ENCODE measurements around the gene SLC2A13.
"Not testable (repeated sequence)": the region's sequence is repeated elsewhere in the genome, so short reads cannot be mapped to it uniquely, and the experiment has no call there.

SLC2A13 gene

DNA sequence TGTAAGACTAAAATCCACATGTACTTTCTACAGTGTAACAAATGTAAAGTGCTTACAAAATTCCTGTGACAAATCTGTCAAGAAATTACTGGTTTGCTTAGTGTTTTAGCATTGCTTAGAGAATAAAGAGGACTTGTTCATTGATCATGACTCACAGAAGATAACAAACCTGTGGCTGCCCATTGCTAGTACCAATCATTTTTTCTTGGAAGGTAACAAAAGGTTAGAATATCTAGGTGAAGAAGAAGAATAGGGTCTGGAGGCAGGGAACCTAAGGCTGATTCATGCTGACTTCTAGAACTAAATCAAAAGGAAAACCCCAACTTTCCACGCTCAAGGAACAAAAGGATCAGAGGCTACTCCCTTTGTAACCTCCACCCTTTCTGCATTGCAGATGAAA lies 253.5 kb downstream of the SLC2A13 start:
- no peak for TF ChIP-seq TAF1 (IDR thresholded peaks at IDR 0.05; ENCODE audit: borderline replicate concordance, low read depth, low read length)
- TF ChIP-seq POLR2AphosphoS5 (IDR thresholded peaks at IDR 0.05; ENCODE audit: low read depth, low read length), result no peak
- TF ChIP-seq POLR2A (IDR thresholded peaks at IDR 0.05; ENCODE audit: low read depth, low read length), result no peak
- no peak for DNase-seq (ENCODE audit: insufficient read length)
- FAIRE-seq, result no peak

DNA sequence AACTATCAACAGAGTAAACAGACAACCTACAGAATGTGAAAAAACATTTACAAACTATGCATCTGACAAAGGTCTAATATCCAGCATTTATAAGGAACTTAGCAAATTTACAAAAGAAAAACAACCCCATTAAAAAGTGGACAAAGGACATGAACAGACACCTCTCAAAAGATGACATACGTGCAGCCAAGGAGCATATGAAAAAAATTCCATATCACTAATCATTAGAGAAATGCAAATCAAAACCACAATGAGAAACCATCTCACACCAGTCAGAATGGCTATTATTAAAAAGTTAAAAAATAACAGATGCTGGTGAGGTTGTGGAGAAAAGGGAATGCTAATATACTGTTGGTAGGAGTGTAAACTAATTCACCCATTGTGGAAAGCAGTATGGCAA lies 257.7 kb downstream of the SLC2A13 start:
- DNase-seq (ENCODE audit: insufficient read length); FAIRE-seq: not testable (repeated sequence)

GRCh38 chr12:39846971-39847650 lies 258.8 kb downstream of the SLC2A13 start:
- DNase-seq (ENCODE audit: insufficient read length), result no peak

DNA sequence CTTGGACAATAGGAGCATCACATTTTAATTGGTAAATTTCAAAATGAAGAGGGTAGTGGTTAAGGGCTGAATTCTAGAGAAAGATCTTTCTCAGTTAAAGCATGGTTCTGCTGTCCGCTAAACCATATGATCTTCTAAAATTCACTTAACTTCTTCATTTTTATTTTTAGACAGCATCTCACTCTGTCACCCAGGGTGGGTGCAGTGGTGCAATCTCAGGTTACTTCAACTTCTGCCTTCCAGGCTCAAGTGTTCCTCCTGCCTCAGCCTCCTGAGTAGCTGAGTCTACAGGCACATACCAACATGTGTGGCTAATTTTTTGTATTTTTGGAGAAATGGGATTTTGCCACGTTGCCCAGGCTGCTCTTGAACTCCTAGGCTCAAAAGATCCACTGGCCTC lies 259.6 kb downstream of the SLC2A13 start:
- TF ChIP-seq POLR2A (IDR thresholded peaks at IDR 0.05; ENCODE audit: low read depth, low read length) (no peak), TAF1 (IDR thresholded peaks at IDR 0.05; ENCODE audit: borderline replicate concordance, low read depth, low read length) (no peak), POLR2AphosphoS5 (IDR thresholded peaks at IDR 0.05; ENCODE audit: low read depth, low read length) (no peak)
- DNase-seq (ENCODE audit: insufficient read length) (no peak), FAIRE-seq (no peak)

More at GRCh38 chr12:39846971-39847650, 258.8 kb downstream of the SLC2A13 start:
- no peak for FAIRE-seq
- TF ChIP-seq POLR2A (IDR thresholded peaks at IDR 0.05; ENCODE audit: low read depth, low read length), result no peak
- TF ChIP-seq TAF1 (IDR thresholded peaks at IDR 0.05; ENCODE audit: borderline replicate concordance, low read depth, low read length), result no peak
- no peak for TF ChIP-seq POLR2AphosphoS5 (IDR thresholded peaks at IDR 0.05; ENCODE audit: low read depth, low read length)

- no peak for FAIRE-seq
- TF ChIP-seq POLR2AphosphoS5 (IDR thresholded peaks at IDR 0.05; ENCODE audit: low read depth, low read length) (no peak), POLR2A (IDR thresholded peaks at IDR 0.05; ENCODE audit: low read depth, low read length) (no peak), TAF1 (IDR thresholded peaks at IDR 0.05; ENCODE audit: borderline replicate concordance, low read depth, low read length) (no peak)
Observed at GRCh38 chr12:39840422-39840821, 265.5 kb downstream of the SLC2A13 start.

GRCh38 chr12:39839072-39839471 lies 266.8 kb downstream of the SLC2A13 start:
- FAIRE-seq, result no peak
- no peak for TF ChIP-seq POLR2A (IDR thresholded peaks at IDR 0.05; ENCODE audit: low read depth, low read length)
- no peak for TF ChIP-seq TAF1 (IDR thresholded peaks at IDR 0.05; ENCODE audit: borderline replicate concordance, low read depth, low read length)
- DNase-seq (ENCODE audit: insufficient read length), result no peak

More at GRCh38 chr12:39840422-39840821, 265.5 kb downstream of the SLC2A13 start:
- no peak for DNase-seq (ENCODE audit: insufficient read length)

GRCh38 chr12:39835517-39836489 lies 270.1 kb downstream of the SLC2A13 start:
- DNase-seq (ENCODE audit: insufficient read length) (no peak), FAIRE-seq (no peak)
- TF ChIP-seq TAF1 (IDR thresholded peaks at IDR 0.05; ENCODE audit: borderline replicate concordance, low read depth, low read length) (no peak), POLR2AphosphoS5 (IDR thresholded peaks at IDR 0.05; ENCODE audit: low read depth, low read length) (no peak), POLR2A (IDR thresholded peaks at IDR 0.05; ENCODE audit: low read depth, low read length) (no peak)

DNA sequence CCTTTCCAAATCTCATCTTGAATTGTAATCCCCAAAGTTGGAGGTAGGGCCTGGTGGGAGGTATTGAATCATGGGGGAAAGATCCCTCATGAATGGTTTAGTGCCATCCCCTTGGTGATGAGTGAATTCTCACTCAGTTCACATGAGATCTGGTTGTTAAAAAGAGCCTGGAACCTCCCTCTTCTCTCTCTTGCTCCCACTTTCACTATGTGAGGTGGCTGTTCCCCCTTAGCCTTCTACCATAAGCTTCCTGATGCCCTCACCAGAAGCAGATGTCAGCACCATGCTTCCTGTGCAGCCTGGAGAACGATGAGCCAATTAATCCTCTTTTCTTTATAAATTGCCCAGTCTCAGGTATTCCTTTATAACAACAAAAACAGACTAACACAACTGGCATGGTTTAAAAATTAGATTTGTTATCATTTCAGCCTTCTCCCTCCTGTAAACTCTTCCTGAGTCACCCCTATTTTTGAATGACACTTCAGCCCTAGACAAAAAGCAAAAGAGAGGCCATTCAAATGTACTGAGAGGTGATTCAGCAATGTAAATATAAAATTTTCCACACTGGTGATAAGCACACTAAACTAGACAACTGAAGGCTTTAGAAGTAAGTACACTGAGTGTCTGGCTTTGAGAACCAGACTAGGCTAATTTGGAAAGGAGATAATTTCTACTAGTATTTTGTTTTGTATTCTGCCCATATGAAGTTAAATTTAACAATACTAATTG lies 274.1 kb downstream of the SLC2A13 start:
- DNase-seq (ENCODE audit: insufficient read length) (no peak), FAIRE-seq (no peak)
- no peak for TF ChIP-seq TAF1 (IDR thresholded peaks at IDR 0.05; ENCODE audit: borderline replicate concordance, low read depth, low read length)
- no peak for TF ChIP-seq POLR2A (IDR thresholded peaks at IDR 0.05; ENCODE audit: low read depth, low read length)
- TF ChIP-seq POLR2AphosphoS5 (IDR thresholded peaks at IDR 0.05; ENCODE audit: low read depth, low read length), result no peak

- no peak for FAIRE-seq
- no peak for TF ChIP-seq POLR2AphosphoS5 (IDR thresholded peaks at IDR 0.05; ENCODE audit: low read depth, low read length)
- TF ChIP-seq POLR2A (IDR thresholded peaks at IDR 0.05; ENCODE audit: low read depth, low read length), result no peak
- no peak for TF ChIP-seq TAF1 (IDR thresholded peaks at IDR 0.05; ENCODE audit: borderline replicate concordance, low read depth, low read length)
- no peak for DNase-seq (ENCODE audit: insufficient read length)
Observed at GRCh38 chr12:39830852-39831520, 274.9 kb downstream of the SLC2A13 start.

DNA sequence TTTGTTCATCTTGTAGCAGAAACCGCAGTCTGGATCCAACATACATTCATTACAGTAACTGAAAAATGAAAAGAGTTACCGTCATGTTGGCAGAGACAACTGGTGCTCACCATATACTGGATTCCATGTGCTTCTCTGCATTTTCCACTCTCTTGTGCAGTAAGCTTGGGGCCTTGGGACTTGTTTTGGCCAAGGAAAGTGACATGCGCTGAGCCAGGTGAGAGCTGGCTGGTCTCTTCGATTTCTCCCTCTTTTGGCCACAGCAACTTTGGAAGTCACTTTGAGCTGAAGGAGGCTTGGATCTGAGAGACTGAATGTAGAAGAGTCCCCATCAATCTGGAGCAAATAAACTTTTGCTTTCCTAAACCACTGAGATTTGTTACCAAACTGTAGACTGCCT lies 275.7 kb downstream of the SLC2A13 start:
- no peak for TF ChIP-seq POLR2A (IDR thresholded peaks at IDR 0.05; ENCODE audit: low read depth, low read length)
- TF ChIP-seq TAF1 (IDR thresholded peaks at IDR 0.05; ENCODE audit: borderline replicate concordance, low read depth, low read length), result no peak
- TF ChIP-seq POLR2AphosphoS5 (IDR thresholded peaks at IDR 0.05; ENCODE audit: low read depth, low read length), result no peak
- DNase-seq (ENCODE audit: insufficient read length), result no peak
- FAIRE-seq, result no peak
